CD14-positive monocyte (primary cell): ENCODE data around the gene PVALEF. TPM values are rescaled to one million over a fixed set of nuclear protein-coding genes. Genes with fewer than 3 reads are reported as not detected.

Experiments
- DNase-seq, 3 donors: peaks; one replicate each; pipeline ENCODE4 v3.0.0-alpha.2; 2011 to 2022
- H2AFZ ChIP-seq: 2 replicates; pipeline ENCODE4 v1.6.0; 2012; ENCODE audit warnings: mild to moderate bottlenecking, low read depth, low read length, inconsistent platforms; ENCODE audit not compliant: insufficient read depth, poor library complexity, severe bottlenecking
- H3K27ac ChIP-seq, 2 donors: 1 replicate in 1 of 2; 2 replicates in 1 of 2; pipeline ENCODE4 v1.5.1; 2012 to 2013; ENCODE audit warnings: low read length in 2 of 2, control low read depth in 1 of 2, inconsistent platforms in 1 of 2, low read depth in 1 of 2, mild to moderate bottlenecking in 1 of 2
- H3K27me3 ChIP-seq, 2 donors: one replicate each; pipeline versions ENCODE4 v1.6.0 to v1.6.1; 2011 to 2013; ENCODE audit warnings: low read length in 2 of 2; ENCODE audit not compliant: control insufficient read depth in 2 of 2, insufficient read depth in 2 of 2
- H3K36me3 ChIP-seq, 2 donors: replicated peaks in 1 of 2; 1 replicate in 1 of 2; 2 replicates in 1 of 2; pipeline versions ENCODE4 v1.5.1 to v1.6.1; 2012 to 2013; ENCODE audit warnings: low read length in 2 of 2, control low read depth in 1 of 2, inconsistent platforms in 1 of 2, mild to moderate bottlenecking in 1 of 2; ENCODE audit not compliant: insufficient read depth in 2 of 2, control insufficient read depth in 1 of 2
- H3K4me1 ChIP-seq, 2 donors: 1 replicate in 1 of 2; 2 replicates in 1 of 2; pipeline versions ENCODE4 v1.5.1 to v1.6.1; 2012 to 2013; ENCODE audit warnings: low read length in 2 of 2, control low read depth in 1 of 2, inconsistent platforms in 1 of 2, mild to moderate bottlenecking in 1 of 2, moderate library complexity in 1 of 2; ENCODE audit not compliant: insufficient read depth in 2 of 2, control insufficient read depth in 1 of 2
- H3K4me2 ChIP-seq: replicated peaks from 2 replicates; pipeline ENCODE3; 2012; ENCODE audit warnings: low read length, moderate library complexity, mild to moderate bottlenecking; ENCODE audit not compliant: poor library complexity, severe bottlenecking; ENCODE audit errors: extremely low read depth
- H3K4me3 ChIP-seq, 3 experiments: fragments of 200-600 bp in 1 of 3; sonication (generic) in 1 of 3; replicated peaks in 1 of 3; 1 replicate in 2 of 3; 2 replicates in 1 of 3; pipeline ENCODE4 v1.5.1; 2011 to 2013; ENCODE audit warnings: low read length in 3 of 3, mild to moderate bottlenecking in 3 of 3, control low read depth in 2 of 3, low read depth in 2 of 3, inconsistent platforms in 1 of 3, moderate library complexity in 1 of 3
- H3K79me2 ChIP-seq: 2 replicates; pipeline ENCODE4 v1.6.0; 2012; ENCODE audit warnings: mild to moderate bottlenecking, control low read depth, inconsistent platforms, low read length, moderate library complexity; ENCODE audit not compliant: insufficient read depth
- H3K9ac ChIP-seq: 2 replicates; pipeline ENCODE4 v1.6.0; 2017; ENCODE audit warnings: low read length, mild to moderate bottlenecking; ENCODE audit not compliant: insufficient read depth, poor library complexity, severe bottlenecking
- H3K9me3 ChIP-seq, 2 donors: replicated peaks in 1 of 2; 1 replicate in 1 of 2; 2 replicates in 1 of 2; pipeline versions ENCODE4 v1.5.1 to v1.6.1; 2012 to 2013; ENCODE audit warnings: low read length in 2 of 2, control low read depth in 1 of 2; ENCODE audit not compliant: control insufficient read depth in 1 of 2, insufficient read depth in 1 of 2
- H4K20me1 ChIP-seq: 2 replicates; pipeline ENCODE4 v1.6.0; 2012; ENCODE audit warnings: mild to moderate bottlenecking, low read length, control low read depth, moderate library complexity; ENCODE audit not compliant: insufficient read depth
- H3K27ac Mint-ChIP-seq, 7 donors: one replicate each; pipeline ENCODE4 v1.8.0; 2020; ENCODE audit warnings: mild to moderate bottlenecking in 7 of 7, mixed read lengths in 7 of 7, moderate library complexity in 6 of 7, inconsistent platforms in 2 of 7
- H3K27me3 Mint-ChIP-seq, 3 donors: one replicate each; pipeline ENCODE4 v1.8.0; 2021 to 2022; ENCODE audit warnings: low read depth in 3 of 3, mild to moderate bottlenecking in 3 of 3, mixed read lengths in 3 of 3, moderate library complexity in 3 of 3, inconsistent platforms in 1 of 3
- H3K36me3 Mint-ChIP-seq, 2 donors: one replicate each; pipeline ENCODE4 v1.8.0; 2020; ENCODE audit warnings: mixed read lengths in 2 of 2, inconsistent platforms in 1 of 2, mild to moderate bottlenecking in 1 of 2
- H3K4me1 Mint-ChIP-seq: one replicate; pipeline ENCODE4 v1.8.0; 2020; ENCODE audit warnings: mild to moderate bottlenecking, mixed read lengths
- H3K4me3 Mint-ChIP-seq, 2 donors: one replicate each; pipeline ENCODE4 v1.8.0; 2020; ENCODE audit warnings: mild to moderate bottlenecking in 2 of 2, mixed read lengths in 2 of 2, moderate library complexity in 1 of 2
- H3K9me3 Mint-ChIP-seq, 7 donors: one replicate each; pipeline ENCODE4 v1.8.0; 2020 to 2022; ENCODE audit warnings: mixed read lengths in 7 of 7, mild to moderate bottlenecking in 6 of 7, moderate library complexity in 6 of 7, inconsistent platforms in 2 of 7
- WGBS: methylation state at CpG from one replicate; pipeline ENCODE4 v1.1.5; 2013; ENCODE audit warnings: missing lambda C conversion rate; ENCODE audit not compliant: insufficient coverage; 5-methylcytosine and 5-hydroxymethylcytosine counted together
- intact Hi-C, 2 donors: fragments of 100-400 bp; cut with micrococcal nuclease; formaldehyde crosslinking; loops; one replicate each; pipeline versions ENCODE4 v1.15.0 to v1.15.1; 2023
- polyA plus RNA-seq, 3 donors: library from polyadenylated mRNA; depleted of rRNA in 1 of 3; unstranded in 2 of 3; stranded (reverse) in 1 of 3; fragments of 300-500 nt in 2 of 3; fragments of >200 nt in 1 of 3; fragmentation: Illumina TruSeq in 2 of 3; gene quantifications; 1 replicate in 2 of 3; 2 replicates in 1 of 3; pipeline ENCODE4 v1.2.3, GENCODE V29; 2012 to 2021
- TF ChIP-seq, protein P1 (sequence below): fragments of 200-600 bp; IDR thresholded peaks from one replicate; pipeline ENCODE4 v1.8.0; 2022; ENCODE audit warnings: antibody characterized with exemption, mild to moderate bottlenecking

PVALEF gene
- polyA plus RNA-seq, 3 donors = not detected

DNA sequence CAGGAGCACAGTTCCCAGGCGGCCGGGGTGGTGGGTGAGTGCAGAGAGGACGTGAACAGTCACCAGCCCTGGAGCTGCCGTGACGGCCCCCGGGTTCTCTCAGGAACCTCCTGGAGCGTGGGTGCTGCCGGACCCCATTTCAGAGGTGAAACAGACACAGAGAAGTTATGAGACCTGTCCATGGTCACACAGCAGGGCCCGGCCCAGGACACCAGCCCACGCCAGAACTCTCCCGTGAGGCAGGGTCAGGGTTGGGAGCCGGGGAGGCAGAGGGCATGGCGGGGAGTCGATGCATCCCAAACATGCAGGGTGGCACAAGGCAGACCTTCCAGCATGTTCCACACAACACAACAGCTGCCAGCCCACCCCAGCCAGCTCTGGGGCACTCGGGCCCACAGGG, 3.8 kb upstream of the PVALEF start:
- no peaks in the 10 kb centered on the region for H3K9me3 ChIP-seq
- no peaks in the 10 kb centered on the region for H4K20me1 ChIP-seq
- peaks cover 12 to 32% (median 15%) of the 10 kb centered on the region in 3 donors for H3K27me3 Mint-ChIP-seq
- peaks cover 35% of the 10 kb centered on the region for H3K79me2 ChIP-seq
- peaks cover 30 to 41% of the 10 kb centered on the region in 2 donors for H3K4me1 ChIP-seq
- 97% methylated on average over 12 of the region's 15 CpGs for WGBS
- H3K27me3 ChIP-seq = peaks cover 0 to 17% of the 10 kb centered on the region in 2 donors
- no peak overlapping the region for H3K4me3 ChIP-seq
- H3K27ac Mint-ChIP-seq = peak overlapping the region in 1 of 7 donors; percentile 79
- TF ChIP-seq, protein P1, sequence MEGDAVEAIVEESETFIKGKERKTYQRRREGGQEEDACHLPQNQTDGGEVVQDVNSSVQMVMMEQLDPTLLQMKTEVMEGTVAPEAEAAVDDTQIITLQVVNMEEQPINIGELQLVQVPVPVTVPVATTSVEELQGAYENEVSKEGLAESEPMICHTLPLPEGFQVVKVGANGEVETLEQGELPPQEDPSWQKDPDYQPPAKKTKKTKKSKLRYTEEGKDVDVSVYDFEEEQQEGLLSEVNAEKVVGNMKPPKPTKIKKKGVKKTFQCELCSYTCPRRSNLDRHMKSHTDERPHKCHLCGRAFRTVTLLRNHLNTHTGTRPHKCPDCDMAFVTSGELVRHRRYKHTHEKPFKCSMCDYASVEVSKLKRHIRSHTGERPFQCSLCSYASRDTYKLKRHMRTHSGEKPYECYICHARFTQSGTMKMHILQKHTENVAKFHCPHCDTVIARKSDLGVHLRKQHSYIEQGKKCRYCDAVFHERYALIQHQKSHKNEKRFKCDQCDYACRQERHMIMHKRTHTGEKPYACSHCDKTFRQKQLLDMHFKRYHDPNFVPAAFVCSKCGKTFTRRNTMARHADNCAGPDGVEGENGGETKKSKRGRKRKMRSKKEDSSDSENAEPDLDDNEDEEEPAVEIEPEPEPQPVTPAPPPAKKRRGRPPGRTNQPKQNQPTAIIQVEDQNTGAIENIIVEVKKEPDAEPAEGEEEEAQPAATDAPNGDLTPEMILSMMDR = no peak
- H3K9ac ChIP-seq = peak overlapping the region; percentile 95
- peaks cover 19% of the 10 kb centered on the region for H3K4me1 Mint-ChIP-seq
- no peak overlapping the region for H2AFZ ChIP-seq
- no peaks in the 10 kb centered on the region for H3K36me3 ChIP-seq
- H3K9me3 Mint-ChIP-seq = no peaks in the 10 kb centered on the region
- intact Hi-C loops = no loop called here
- peak overlapping the region in 1 of 2 donors; percentile 56 for H3K4me3 Mint-ChIP-seq
- H3K4me2 ChIP-seq = no peak overlapping the region
- H3K27ac ChIP-seq = no peak overlapping the region
- DNase-seq = no peak
- H3K36me3 Mint-ChIP-seq = peaks cover 0 to 9% of the 10 kb centered on the region in 2 donors

DNA sequence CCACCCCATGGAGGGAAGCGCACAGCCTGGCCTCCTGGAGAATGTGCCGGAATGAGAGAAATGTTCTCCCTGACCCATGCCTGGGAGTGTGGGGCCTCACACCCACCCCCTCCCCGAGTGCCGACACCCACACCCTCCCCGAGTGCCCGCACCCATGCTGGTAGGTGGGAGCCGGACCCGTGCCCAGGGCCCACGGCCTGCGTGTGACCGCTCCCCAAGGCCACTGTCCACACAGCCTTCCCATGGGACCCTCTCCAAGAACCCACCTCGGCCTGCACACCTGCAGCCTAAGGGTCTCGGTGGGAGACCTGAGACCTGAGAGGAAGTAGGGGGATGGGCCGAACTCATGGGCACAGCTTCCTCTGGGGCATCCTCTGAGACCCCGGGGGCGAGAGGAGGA, 3.3 kb upstream of the PVALEF start:
- H4K20me1 ChIP-seq = no peaks in the 10 kb centered on the region
- no peaks in the 10 kb centered on the region for H3K9me3 ChIP-seq
- Mint-ChIP-seq H3K4me1 (peaks cover 19% of the 10 kb centered on the region), H3K27me3 (peaks cover 16 to 36% (median 20%) of the 10 kb centered on the region in 3 donors), H3K4me3 (no peak overlapping the region), H3K27ac (no peak overlapping the region), H3K36me3 (peaks cover 0 to 5% of the 10 kb centered on the region in 2 donors), H3K9me3 (no peaks in the 10 kb centered on the region)
- intact Hi-C loops = no loop called here
- 92% methylated on average over 10 of the region's 16 CpGs for WGBS
- peaks cover 33 to 41% of the 10 kb centered on the region in 2 donors for H3K4me1 ChIP-seq
- H2AFZ ChIP-seq = no peak overlapping the region
- peaks cover 31% of the 10 kb centered on the region for H3K79me2 ChIP-seq
- H3K9ac ChIP-seq = no peak overlapping the region
- H3K4me3 ChIP-seq = no peak overlapping the region
- DNase-seq = no peak
- TF ChIP-seq, protein P1 = no peak
- no peaks in the 10 kb centered on the region for H3K36me3 ChIP-seq
- H3K4me2 ChIP-seq = no peak overlapping the region
- H3K27ac ChIP-seq = no peak overlapping the region
- peaks cover 0 to 21% of the 10 kb centered on the region in 2 donors for H3K27me3 ChIP-seq
